ENCODE data around the gene KRTAP2-1. TPM values are rescaled to one million over a fixed set of nuclear protein-coding genes. Genes with fewer than 3 reads are reported as not detected.

KRTAP2-1 gene
- total RNA-seq, 2 experiments from 2014 or later: not detected

- BruUV-seq (replicated peaks): no TSS peak
- CTCF ChIA-PET (ENCODE audit: unreplicated experiment): no interaction called here
- POLR2A ChIA-PET: no interaction called here
- H2AFZ ChIP-seq (ENCODE audit: low read length): no peak within 1 kb of the TSS
- H3K27ac ChIP-seq (ENCODE audit: low read depth, low read length, poor library complexity, severe bottlenecking): no peak within 1 kb of the TSS
- TF ChIP-seq EZH2phosphoT487 (IDR thresholded peaks at IDR 0.05; ENCODE audit: borderline replicate concordance, low read depth, low read length): no peak
- TF ChIP-seq CTCF (conservative IDR thresholded peaks at IDR 0.05; ENCODE audit: low read length): no peak
- no peaks in the 10 kb centered on the region for H4K20me1 ChIP-seq (ENCODE audit: insufficient read depth, low read length)
- H3K4me1 ChIP-seq (ENCODE audit: insufficient read depth, low read length, poor library complexity, severe bottlenecking): no peaks in the 10 kb centered on the region
- DNase-seq (ENCODE audit: low spot score): no peak
- H3K4me3 ChIP-seq (ENCODE audit: low read depth, low read length, poor library complexity, severe bottlenecking): no peak within 1 kb of the TSS
- no peaks in the 10 kb centered on the region for H3K9me2 ChIP-seq (ENCODE audit: insufficient read depth, low read length)
- H3K79me2 ChIP-seq (ENCODE audit: insufficient read depth, low read depth, low read length): no peaks in the 10 kb centered on the region
- intact Hi-C loops (cut with micrococcal nuclease; ENCODE audit: unreplicated experiment): no loop called here
- H3K4me2 ChIP-seq (ENCODE audit: low read length): no peak within 1 kb of the TSS
- no peaks in the 10 kb centered on the region for H3K9me3 ChIP-seq (ENCODE audit: low read length)
- H3K36me3 ChIP-seq (ENCODE audit: insufficient read depth, low read length): no peaks in the 10 kb centered on the region
Observed at GRCh38 chr17:41026715-41027471, 20.2 kb downstream of the KRTAP2-1 start, which contains the start of gene KRTAP1-5. Gene KRTAP1-5 (minus strand): TSS chr17:41027208. CDS start chr17:41027155, 53 bp downstream.

- Histone ChIP-seq H3K27ac (ENCODE audit: low read depth, low read length, poor library complexity, severe bottlenecking) (no peak overlapping the region), H3K9me2 (ENCODE audit: insufficient read depth, low read length) (no peaks in the 10 kb centered on the region), H4K20me1 (ENCODE audit: insufficient read depth, low read length) (no peaks in the 10 kb centered on the region), H3K36me3 (ENCODE audit: insufficient read depth, low read length) (no peaks in the 10 kb centered on the region), H3K79me2 (ENCODE audit: insufficient read depth, low read depth, low read length) (no peaks in the 10 kb centered on the region), H3K4me3 (ENCODE audit: low read depth, low read length, poor library complexity, severe bottlenecking) (no peak overlapping the region), H3K4me1 (ENCODE audit: insufficient read depth, low read length, poor library complexity, severe bottlenecking) (no peaks in the 10 kb centered on the region), H3K4me2 (ENCODE audit: low read length) (no peak overlapping the region), H3K9me3 (ENCODE audit: low read length) (no peaks in the 10 kb centered on the region), H2AFZ (ENCODE audit: low read length) (no peak overlapping the region)
- ChIA-PET CTCF (ENCODE audit: unreplicated experiment) (no interaction called here), POLR2A (interaction anchor here (0.7 kb wide), 1 partner anchor 19 kb away, joined by 3 read pairs; no protein-coding TSS in a partner anchor)
- DNase-seq (ENCODE audit: low spot score): no peak
- TF ChIP-seq EZH2phosphoT487 (IDR thresholded peaks at IDR 0.05; ENCODE audit: borderline replicate concordance, low read depth, low read length): no peak
- TF ChIP-seq CTCF (conservative IDR thresholded peaks at IDR 0.05; ENCODE audit: low read length): no peak
- no TSS peak for BruUV-seq (replicated peaks)
- intact Hi-C loops (cut with micrococcal nuclease; ENCODE audit: unreplicated experiment): no loop called here
Observed at GRCh38 chr17:41024697-41025096, 22.4 kb downstream of the KRTAP2-1 start.

GRCh38 chr17:41020336-41020735, 26.8 kb downstream of the KRTAP2-1 start:
- no peaks in the 10 kb centered on the region for H3K79me2 ChIP-seq (ENCODE audit: insufficient read depth, low read depth, low read length)
- no peaks in the 10 kb centered on the region for H3K4me1 ChIP-seq (ENCODE audit: insufficient read depth, low read length, poor library complexity, severe bottlenecking)
- no peak for DNase-seq (ENCODE audit: low spot score)
- H4K20me1 ChIP-seq (ENCODE audit: insufficient read depth, low read length): no peaks in the 10 kb centered on the region
- H3K4me3 ChIP-seq (ENCODE audit: low read depth, low read length, poor library complexity, severe bottlenecking): no peak overlapping the region
- H3K4me2 ChIP-seq (ENCODE audit: low read length): no peak overlapping the region
- intact Hi-C loops (cut with micrococcal nuclease; ENCODE audit: unreplicated experiment): no loop called here
- no peaks in the 10 kb centered on the region for H3K9me2 ChIP-seq (ENCODE audit: insufficient read depth, low read length)
- ChIA-PET CTCF (ENCODE audit: unreplicated experiment) (no interaction called here), POLR2A (interaction anchor here (0.7 kb wide), 1 partner anchor 70 kb away, joined by 3 read pairs; no protein-coding TSS in a partner anchor)
- no TSS peak for BruUV-seq (replicated peaks)
- no peaks in the 10 kb centered on the region for H3K36me3 ChIP-seq (ENCODE audit: insufficient read depth, low read length)
- TF ChIP-seq EZH2phosphoT487 (IDR thresholded peaks at IDR 0.05; ENCODE audit: borderline replicate concordance, low read depth, low read length): no peak
- no peak for TF ChIP-seq CTCF (conservative IDR thresholded peaks at IDR 0.05; ENCODE audit: low read length)
- H2AFZ ChIP-seq (ENCODE audit: low read length): no peak overlapping the region
- no peaks in the 10 kb centered on the region for H3K9me3 ChIP-seq (ENCODE audit: low read length)
- no peak overlapping the region for H3K27ac ChIP-seq (ENCODE audit: low read depth, low read length, poor library complexity, severe bottlenecking)
